A172 (cell line): ENCODE results near the gene GABARAPL2. TPM values are rescaled to one million over a fixed set of nuclear protein-coding genes. Genes with fewer than 3 reads are reported as not detected.

ENCODE experiments used
- DNase-seq: peaks from one replicate; pipeline ENCODE4 v3.0.0-alpha.2; 2015; ENCODE audit warnings: low spot score
- total RNA-seq: library from RNA; depleted of rRNA; stranded (reverse); fragments of >200 nt; shearing (Covaris generic); gene quantifications from 2 replicates; pipeline ENCODE4 v1.2.3, GENCODE V29; 2014

GABARAPL2 gene
- total RNA-seq, 1 experiment from 2014 or later: 115 TPM

DNA sequence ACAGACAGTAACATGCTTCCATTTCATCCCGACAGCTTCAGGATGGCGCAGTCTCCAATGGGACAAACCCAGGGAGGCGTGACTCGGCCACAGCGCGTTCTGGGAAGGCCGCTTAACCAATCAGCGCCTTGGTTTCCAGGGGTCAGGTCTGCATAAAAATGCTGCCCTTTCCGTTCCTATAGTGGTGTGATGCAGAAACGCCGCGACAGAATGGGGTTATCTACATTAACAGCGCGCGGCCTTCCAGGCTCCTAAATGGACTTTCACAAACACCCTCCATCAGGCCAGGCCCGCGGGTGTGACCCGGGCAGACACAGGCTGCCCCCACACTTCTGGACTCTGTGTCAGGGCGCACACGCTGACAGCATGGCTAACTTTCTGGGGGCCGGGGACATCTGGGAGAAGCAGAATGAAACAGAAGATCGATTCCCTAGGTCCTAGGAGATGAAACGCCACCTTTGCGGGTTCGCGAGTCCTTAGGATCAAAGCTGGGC is 10.9 kb upstream of the GABARAPL2 start:
- DNase-seq: peak; percentile 91

DNA sequence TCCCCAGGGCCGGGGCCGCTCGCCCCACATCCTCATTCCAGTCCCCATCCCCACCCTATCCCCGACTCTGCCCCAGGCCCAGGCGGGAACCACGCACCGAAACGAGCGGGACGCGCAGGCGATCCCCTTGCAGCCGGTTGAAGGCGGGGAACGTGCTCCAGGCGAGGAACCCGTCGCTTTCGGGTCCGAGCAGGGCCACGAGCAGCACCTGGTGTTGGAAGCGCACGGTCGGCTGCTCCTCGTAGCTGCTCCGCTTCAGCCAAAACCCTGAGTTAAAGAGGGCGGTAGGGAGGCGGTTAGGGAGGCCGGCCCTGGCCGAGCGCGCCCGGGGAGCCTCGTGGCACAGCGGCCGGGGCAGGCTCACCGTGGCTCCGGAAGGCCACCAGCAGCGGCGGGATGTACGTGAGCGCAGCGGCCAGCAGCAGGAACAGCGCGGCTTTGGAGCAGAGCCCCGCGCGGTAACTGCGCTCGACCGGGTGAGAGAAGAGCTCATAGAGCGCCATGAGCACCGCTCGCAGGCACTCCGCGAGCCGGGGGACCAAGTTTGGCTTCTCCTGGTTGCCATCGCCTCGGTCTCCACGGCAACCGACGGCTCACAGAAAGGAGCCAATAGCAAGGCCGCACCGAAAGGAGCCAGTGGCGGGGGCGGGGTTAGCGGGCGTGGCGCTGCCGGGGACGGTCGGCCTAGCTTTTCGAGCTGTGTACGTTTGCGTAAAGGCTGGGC is 10.3 kb upstream of the GABARAPL2 start, which contains the start of gene TMEM231:
Gene TMEM231, minus strand, starts transcription at position 546 of the 724 bp plus-strand sequence. Its CDS starts 43 bp downstream, at position 503.
- DNase-seq: peak; percentile 89

DNA sequence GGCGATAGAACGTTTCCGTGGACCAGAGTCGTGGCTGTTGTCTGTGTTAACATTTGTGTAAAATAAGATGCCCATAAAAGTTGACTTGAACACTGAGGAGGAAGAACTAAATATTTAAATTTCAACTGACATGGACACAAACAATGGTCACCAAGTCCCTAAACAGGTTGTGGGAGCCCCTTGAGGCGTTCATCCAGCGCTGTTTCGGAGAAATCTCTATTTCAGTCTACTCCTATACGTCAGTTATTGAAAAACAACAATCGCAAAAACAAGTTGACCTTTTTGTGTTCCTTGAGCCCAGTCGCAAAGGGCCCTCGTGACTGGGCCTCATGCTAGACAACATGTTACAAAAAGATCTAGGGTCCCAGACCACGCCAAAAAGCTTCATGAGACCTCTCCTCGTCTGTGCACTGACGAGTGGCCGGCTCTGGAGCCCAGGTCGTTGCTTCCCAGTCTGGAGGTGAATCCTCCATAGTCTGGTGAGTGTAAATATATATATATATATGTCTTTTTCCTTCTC is 9.7 kb upstream of the GABARAPL2 start:
- no peak for DNase-seq

DNA sequence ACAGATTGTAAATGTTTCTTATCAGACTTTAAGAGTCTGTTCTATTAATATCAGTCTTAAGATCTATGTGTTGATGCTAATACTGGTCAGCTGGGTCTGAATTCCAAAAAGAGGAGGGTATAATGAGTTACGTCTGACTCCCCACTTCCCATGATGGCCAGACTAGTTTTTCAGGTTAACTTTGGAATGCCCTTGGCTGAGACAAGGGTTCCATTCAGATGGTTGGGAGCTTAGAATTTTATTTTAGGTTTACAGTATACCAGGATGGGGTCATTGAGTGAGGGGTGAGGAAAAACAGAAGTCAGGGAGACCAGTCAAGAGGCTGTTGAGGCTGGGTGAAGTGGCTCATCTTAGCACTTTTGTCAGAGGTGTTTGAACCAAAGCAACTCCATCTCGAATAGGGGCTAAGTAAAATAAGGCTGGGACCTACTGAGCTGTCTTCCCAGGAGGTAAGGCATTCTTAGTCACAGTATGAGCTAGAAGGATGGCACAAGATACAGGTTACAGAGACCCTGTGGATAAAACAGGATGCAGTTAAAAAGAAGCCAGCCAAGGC is 7.3 kb upstream of the GABARAPL2 start:
- no peak for DNase-seq

DNA sequence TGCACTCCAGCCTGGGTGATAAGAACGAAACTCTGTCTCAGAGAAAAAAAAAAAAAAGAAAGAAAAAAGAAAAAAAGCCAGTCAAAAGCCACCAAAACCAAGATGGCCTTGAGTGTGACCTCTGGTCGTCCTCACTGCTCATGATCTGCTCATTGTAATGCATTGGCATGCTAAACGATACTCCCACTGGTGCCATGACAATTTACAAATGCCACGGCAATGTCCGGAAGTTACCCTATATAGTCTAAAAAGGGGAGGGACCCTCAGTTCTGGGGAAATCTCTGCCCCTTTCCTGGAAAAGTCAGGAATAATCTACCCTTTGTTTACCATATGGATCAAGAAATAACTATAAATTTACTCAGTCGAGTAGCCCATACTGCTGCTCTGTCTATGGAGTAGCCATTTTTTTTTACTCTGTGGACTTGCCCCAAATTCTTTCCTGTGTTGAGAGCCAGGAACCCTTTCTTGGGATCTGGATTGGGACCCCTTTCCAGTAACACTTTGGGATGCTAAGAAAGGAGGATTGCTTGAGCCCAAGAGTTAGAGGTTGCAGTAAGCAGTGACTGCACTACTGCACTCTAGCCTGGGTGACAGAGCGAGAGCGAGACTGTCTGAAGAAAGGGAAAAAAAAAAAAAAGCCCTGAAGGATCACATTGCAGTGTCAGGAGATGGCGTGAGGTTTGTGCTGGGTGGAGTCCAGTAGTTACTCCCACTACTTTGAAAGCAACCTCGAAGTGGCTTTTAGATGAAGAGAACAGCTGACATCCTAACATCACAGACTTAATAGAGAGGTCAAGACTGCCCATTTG is 6.4 kb upstream of the GABARAPL2 start:
- DNase-seq: peak; percentile 28

DNA sequence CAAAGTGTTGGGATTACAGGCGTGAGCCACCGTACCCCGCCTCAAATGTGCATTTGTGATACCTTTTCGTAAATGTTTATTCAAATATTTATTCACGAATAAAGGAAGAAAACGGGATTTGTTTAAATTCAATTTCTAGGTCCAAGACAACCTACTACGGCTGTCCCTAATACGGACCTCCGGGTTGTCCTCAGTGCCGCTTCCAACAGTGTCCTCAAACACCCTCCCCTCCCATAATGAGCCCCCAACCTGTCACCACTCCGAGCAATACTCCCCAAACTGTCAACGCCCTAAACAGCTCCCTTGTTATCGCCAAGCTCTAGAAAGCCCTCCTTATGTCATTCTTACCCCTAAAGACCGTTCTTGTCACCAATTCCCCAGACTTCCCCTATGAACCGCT is 539 bp upstream of the GABARAPL2 start:
- DNase-seq: no peak

DNA sequence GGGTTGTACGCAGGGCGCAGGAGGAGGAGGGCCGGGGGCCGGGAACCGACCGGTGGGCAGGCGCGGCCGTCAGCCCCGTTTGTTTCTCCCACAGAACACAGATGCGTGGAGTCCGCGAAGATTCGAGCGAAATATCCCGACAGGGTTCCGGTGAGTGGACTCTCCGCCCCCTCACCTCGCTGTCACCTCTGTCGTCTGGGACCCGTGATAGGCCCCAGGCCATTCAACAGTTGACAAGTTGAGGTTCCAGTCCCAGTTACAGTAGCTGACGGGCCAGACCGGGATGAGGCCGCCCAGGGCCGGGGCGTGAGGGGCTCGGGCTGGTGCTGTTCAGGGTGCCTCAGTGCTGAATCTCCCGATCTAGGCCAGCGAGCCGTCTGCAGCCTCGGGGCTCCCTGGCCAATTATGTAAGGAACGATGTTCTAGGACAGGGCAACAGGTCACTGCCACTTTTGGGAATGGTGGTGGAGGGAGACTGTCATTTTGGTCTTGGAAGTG is 628 bp downstream of the GABARAPL2 start:
- no peak for DNase-seq

DNA sequence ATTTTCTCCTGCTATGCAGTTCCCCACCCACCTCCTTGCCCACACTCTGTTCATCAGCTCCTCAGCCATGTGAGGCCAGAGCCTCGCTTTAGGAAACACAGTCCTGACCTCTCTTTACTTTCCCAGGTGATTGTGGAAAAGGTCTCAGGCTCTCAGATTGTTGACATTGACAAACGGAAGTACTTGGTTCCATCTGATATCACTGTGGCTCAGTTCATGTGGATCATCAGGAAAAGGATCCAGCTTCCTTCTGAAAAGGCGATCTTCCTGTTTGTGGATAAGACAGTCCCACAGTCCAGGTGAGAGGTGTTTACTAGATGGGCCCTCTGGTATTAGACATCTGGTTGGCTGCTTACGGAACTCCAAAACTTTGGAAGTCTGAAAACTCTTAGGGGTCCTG is 1.7 kb downstream of the GABARAPL2 start:
- DNase-seq: no peak

DNA sequence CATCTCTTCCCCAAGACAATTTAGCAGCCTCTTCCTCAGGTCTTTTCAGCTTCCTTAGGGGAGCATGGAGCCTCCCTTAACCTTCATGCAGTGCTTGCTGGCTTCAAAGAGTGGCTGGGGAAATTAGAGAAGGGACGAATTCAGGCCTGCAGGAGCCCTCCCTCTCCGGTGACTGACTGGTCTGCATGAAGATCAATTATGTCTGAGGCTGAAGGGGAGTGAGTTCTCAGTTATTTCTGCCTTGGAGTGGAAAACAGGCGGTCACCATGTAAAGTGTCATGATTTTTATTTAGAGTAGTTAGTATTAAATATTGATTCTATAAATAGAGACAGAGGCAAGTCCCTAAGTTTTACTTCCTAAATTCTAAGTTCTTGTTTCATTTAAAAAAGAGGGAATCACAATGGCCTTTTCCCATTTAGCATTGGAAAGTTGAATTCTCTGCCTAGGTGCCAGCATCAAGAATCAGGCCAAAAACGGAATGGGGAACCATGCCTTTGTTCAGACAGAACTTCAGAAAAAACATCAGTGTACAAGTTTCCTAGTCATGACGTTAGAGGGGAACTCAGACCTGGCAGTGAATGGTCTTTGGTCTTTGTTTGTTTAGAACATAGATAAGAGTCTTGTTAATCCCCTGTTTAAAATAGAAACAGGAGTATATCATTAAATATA is 4.4 kb downstream of the GABARAPL2 start:
- DNase-seq: no peak

DNA sequence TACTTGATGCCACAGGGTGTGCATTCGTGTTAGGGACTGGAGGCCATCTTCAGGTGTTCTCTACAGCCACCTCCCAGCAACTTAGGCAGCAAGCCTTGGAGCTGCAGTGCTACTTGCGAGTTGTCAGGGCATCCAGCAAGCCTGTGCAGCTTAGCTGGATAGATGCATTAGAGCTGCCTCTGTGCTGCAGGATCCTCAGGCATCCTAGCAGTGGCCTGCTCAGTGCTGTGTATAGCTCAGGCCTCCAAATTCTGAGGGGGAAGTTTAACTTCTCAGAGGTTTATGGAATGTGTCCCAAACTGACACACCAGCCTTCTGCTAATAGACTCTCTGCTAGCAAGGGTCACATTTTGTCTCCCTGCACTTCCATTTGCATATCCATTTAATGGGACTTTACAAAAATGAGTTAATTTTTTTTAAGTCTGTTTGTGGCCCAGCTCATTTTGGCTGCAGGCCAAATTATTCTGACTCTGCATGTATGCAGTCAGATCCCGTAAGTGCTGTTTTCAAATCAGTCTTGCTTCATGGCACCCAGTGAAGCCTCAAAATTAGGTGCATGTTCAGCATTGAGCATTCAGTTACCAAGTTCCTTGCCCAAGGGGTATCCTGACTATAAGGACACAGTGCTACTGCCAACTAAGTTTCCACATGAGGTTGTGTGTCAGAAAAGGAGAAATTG is 6.8 kb downstream of the GABARAPL2 start:
- DNase-seq: no peak

DNA sequence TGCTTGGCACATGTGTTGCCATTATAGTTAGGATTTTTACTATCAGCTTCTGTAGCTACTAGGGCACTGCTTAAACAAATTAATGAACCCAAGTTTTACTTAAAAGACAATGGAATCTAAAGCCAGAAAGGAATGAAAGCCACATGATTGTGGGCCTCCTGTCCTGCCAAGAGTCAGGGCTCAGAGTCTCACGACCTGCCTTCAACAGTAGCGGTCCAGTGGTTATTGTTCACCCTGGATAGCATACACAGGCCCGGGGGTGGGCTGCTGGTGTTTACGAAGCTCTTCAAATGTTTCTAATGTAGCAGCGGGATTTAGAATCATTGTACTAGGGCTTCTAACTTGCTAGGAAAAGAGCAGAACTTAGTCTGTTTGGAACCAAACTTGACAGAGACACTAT is 7.8 kb downstream of the GABARAPL2 start:
- DNase-seq: no peak

DNA sequence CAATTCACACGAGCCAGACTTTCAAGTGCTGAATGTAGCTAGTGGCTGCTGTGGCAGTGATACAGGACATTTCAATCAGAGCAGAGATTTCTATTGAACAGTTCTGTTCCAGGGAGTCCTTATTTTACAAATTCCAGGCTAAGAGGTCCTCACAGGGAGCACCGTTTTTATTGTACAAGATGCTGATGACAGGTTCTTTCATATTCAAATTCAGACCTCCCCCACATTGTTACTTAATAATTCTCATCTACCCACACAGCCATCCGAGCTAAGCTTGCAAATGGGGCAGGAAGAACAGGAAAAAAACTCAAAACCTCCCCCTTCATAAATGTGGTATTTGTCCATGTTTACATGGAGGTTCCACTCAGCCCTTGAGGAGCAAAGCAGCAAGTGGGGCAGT is 9.8 kb downstream of the GABARAPL2 start:
- DNase-seq: no peak

DNA sequence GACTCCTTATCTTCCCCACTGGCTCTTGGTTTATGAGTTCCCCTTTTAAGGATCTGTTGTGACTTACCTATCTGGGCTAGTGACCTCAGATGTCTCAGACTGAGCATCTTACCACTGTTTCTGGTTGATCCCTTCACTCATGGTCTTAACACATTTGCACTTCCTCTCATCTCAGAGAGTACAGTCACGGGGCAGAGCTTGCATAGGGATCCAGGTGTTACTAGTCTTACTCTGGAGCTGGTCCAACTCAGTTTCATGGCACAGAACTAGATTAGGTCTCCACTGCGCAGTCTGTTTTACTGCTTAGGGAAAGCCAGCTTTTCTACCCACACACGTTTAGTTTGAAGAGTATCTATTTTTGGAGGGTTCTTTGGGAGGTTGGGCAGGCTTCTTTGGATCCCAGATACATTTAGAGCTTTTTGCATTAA is 10.2 kb downstream of the GABARAPL2 start:
- no peak for DNase-seq

DNA sequence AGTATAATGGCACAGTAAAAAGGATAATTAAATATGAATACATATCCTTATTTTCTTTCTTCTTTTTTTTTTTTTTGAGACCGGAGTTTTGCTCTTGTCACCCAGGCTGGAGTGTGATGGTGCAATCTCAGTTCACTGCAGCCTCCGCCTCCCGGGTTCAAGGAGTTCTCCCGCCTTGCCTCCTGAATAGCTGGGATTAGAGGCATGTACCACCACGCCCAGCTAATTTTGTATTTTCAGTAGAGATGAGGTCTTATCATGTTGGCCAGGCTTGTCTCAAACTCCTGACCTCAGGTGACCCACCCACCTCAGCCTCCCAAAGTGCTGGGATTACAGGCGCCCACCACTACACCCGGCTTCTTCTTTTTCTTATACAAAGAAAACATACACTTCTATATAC is 12.0 kb downstream of the GABARAPL2 start:
- DNase-seq: no peak

DNA sequence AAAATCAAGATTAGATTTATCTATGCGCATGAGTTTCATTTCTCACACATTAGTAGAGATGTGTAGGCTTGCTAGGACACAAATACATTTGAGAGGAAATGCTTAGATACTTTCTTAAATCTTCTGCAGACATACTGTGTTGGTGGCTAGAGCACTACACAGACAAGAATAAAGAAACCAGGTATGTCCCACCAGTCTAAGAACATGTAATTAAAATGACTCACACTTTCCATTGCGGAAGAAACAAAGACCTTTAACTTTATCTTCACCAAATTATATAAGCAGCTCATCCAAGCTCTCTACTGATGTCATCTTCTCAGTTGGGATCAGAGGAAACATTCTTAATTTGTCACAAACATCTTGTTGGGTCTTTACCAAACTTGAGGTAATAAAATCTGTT is 12.5 kb downstream of the GABARAPL2 start:
- no peak for DNase-seq

DNA sequence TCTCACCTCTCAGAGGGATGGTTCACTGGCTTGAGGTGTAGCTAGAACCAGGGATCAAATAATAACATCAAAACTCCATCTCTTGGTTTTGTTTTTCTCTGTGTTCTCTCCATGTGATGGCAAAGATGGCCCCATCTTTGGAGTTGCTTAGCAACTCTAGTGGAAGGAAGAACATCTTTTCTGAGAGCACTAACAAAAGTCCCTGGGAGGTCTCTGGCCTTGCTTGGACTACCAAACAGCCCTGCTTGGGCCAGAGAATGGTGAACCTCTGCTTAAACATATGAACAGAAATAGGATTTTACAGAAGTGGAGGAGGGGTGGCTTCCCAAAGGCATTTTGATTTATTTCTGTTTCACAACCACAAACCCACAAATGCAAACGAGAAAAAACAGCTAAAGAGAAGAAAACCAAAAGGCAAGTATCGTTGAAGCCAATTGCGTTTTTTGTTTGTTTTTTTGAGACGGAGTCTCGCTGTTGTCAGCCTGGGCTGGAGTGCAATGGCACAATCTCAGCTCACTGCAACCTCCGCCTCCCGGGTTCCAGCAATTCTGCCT is 13.2 kb downstream of the GABARAPL2 start:
- DNase-seq: no peak

DNA sequence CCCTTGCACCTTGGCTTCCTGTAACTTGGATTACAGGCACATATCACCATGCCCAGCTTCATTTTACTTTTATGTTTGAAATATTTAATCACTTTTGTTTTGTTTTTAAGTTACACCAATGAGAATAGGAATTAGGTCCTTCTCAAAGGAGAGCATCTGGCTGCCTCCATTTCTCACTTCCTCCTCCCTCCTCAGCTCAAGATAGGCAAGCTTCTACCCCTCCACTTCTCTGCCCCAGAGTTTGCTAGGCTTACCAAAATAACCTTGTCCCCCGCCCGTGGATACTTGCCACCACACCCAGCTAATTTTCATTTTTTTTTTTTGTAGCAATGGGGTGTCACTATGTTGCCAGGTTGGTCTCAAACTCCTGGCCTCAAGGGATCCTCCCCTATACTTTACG is 17.9 kb downstream of the GABARAPL2 start:
- DNase-seq: no peak

DNA sequence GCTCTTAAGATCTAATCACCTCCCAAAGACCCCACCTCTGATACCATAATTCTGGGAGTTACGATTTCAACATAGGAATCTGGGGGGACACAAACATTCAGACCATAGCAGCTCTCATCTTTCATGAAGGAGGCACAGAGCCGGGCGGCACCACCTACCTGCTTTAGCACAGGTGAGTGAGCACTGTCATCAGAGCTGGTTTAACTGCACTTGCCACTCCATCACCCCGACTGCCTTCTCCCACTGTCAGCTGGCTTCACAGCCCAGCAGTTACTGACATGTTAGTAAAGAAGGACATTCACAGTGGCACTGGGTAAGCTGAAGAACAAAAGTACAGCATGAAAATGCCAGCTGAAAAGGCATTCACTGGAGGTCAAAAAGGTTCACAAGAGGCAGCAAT is 22.5 kb downstream of the GABARAPL2 start:
- DNase-seq: no peak

DNA sequence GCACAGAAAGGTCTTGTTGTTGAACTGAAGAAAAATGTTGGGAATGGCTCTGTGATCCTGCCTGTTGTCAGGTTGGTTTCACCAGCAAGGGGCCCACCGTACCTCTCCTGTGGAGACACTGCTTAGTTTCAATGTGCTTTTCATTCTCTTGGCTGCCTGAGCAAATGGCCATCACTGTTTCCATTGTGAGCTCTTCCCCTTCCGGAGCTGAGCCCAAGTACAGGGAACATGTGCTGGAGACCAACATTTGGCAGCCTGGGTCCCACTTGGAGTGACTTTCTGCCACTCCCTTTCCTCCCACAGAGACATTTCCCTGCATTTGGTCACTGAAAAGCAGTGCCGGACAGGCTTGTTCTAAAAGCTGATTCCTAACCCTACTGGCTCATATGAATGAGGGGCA is 23.1 kb downstream of the GABARAPL2 start:
- no peak for DNase-seq

DNA sequence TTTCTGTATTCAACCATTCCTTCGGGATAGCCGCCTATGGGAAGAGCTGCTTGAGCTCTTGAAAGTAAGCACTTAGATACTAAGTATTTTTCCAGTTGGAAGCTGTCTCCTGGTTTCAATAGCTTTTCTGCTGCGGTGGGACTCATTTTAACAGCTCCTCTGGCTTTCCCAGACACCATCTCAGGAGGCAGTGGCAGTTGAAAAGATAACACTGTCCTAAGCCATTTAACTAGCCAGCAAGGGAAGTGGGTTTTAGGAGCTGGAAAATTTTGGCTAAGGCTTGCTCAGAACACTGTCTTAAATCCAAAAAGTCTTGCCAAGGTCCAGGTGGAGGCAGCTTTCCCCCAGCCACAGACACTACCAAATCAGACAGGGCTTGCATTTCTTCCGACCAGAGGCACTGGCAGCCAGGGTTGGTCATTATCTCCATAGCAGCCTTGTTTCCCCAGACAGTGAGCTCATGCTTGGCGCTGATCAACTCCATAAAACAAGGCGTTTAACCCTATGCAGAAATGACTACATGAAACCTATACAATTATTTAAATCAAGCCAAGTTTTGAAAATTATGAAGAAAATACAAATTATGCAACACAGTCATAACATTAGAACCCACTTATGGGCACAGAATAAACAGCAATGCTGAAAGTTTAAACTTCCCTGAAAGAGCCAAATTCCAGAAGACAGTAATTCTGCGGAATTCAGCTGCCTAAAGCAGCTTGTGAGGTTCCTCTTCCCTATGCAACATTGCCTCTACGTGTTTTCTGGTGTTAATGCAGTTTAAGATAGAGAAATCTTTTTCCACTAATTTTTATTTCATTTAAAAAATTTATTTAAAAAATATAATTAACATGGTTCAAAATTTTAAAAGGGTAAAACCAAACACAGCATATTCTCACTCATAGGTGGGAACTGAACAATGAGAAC is 25.0 kb downstream of the GABARAPL2 start:
- DNase-seq: no peak
